SK-N-SH (cell line): Measurements from ENCODE around the gene OXA1L. TPM values are rescaled to one million over a fixed set of nuclear protein-coding genes. Genes with fewer than 3 reads are reported as not detected.

Experiments used
- CTCF ChIA-PET: fragments of 300-600, 350-600 bp; formaldehyde crosslinking; extraction: SDS; loops from one replicate; lab custom pipeline; 2021; lab: Yijun Ruan, JAX
- POLR2A ChIA-PET: fragments of 350-600 bp; sonication (Branson Sonifier 250); formaldehyde crosslinking; extraction: SDS; loops from one replicate; lab custom pipeline; 2020; ENCODE audit warnings: antibody characterized with exemption, inconsistent platforms; lab: Yijun Ruan, JAX
- DNase-seq: peaks from one replicate; pipeline ENCODE4 v3.0.0; 2012
- H2AFZ ChIP-seq: fragments of 200-600 bp; sonication (generic); 2 replicates; pipeline ENCODE4 v1.8.1; 2016; ENCODE audit warnings: antibody characterized with exemption, mild to moderate bottlenecking, low read depth
- H3F3A ChIP-seq: fragments of 200-600 bp; sonication (generic); replicated peaks from 2 replicates; pipeline ENCODE3; 2016; ENCODE audit warnings: antibody characterized with exemption, mild to moderate bottlenecking; ENCODE audit not compliant: insufficient read depth
- H3K27ac ChIP-seq, 2 experiments: fragments of 200-500 bp in 1 of 2; fragments of 200-600 bp in 1 of 2; sonication (Bioruptor generic) in 1 of 2; sonication (generic), shearing (Covaris generic) in 1 of 2; 2 replicates each; pipeline versions ENCODE4 v1.5.1 to v1.6.1; 2014 to 2016; ENCODE audit warnings: low read depth in 2 of 2, inconsistent platforms in 1 of 2, low read length in 1 of 2, mild to moderate bottlenecking in 1 of 2, mixed read lengths in 1 of 2
- H3K27me3 ChIP-seq: fragments of 200-600 bp; sonication (generic), shearing (Covaris generic); 2 replicates; pipeline ENCODE4 v1.6.1; 2016; ENCODE audit warnings: mixed run types; ENCODE audit not compliant: insufficient read depth
- H3K36me3 ChIP-seq, 2 experiments: fragments of 200-500 bp in 1 of 2; fragments of 200-600 bp in 1 of 2; sonication (Bioruptor generic) in 1 of 2; sonication (generic) in 1 of 2; replicated peaks in 1 of 2; 2 replicates each; pipeline versions ENCODE3 to v1.5.1; 2014 to 2016; ENCODE audit warnings: low read length in 1 of 2, mild to moderate bottlenecking in 1 of 2; ENCODE audit not compliant: insufficient read depth in 2 of 2, control insufficient read depth in 1 of 2
- H3K4me1 ChIP-seq, 2 experiments: fragments of 200-500 bp in 1 of 2; fragments of 200-600 bp in 1 of 2; sonication (Bioruptor generic) in 1 of 2; sonication (generic), shearing (Covaris generic) in 1 of 2; 2 replicates each; pipeline versions ENCODE4 v1.5.1 to v1.6.1; 2014 to 2016; ENCODE audit warnings: low read depth in 1 of 2, low read length in 1 of 2, mixed run types in 1 of 2; ENCODE audit not compliant: insufficient read depth in 2 of 2, control insufficient read depth in 1 of 2
- H3K4me2 ChIP-seq: fragments of 200-600 bp; sonication (generic), shearing (Covaris generic); 2 replicates; pipeline ENCODE4 v1.6.1; 2017; ENCODE audit warnings: mixed run types
- H3K4me3 ChIP-seq, 2 experiments: fragments of 200-500 bp in 1 of 2; fragments of 200-600 bp in 1 of 2; sonication (Bioruptor generic) in 1 of 2; sonication (generic), shearing (Covaris generic) in 1 of 2; 2 replicates each; pipeline versions ENCODE4 v1.5.1 to v1.8.1; 2014 to 2016; ENCODE audit warnings: low read depth in 2 of 2, inconsistent platforms in 1 of 2, low read length in 1 of 2, mild to moderate bottlenecking in 1 of 2, mixed read lengths in 1 of 2, moderate library complexity in 1 of 2
- H3K79me2 ChIP-seq: fragments of 200-600 bp; sonication (generic); 2 replicates; pipeline ENCODE4 v1.8.1; 2017; ENCODE audit warnings: mild to moderate bottlenecking; ENCODE audit not compliant: insufficient read depth
- H3K9ac ChIP-seq: fragments of 200-600 bp; sonication (generic); 2 replicates; pipeline ENCODE4 v1.6.1; 2017; ENCODE audit warnings: mixed run types
- H3K9me2 ChIP-seq: fragments of 200-600 bp; sonication (generic); 2 replicates; pipeline ENCODE4 v1.6.1; 2017; ENCODE audit warnings: mixed run types
- H3K9me3 ChIP-seq: fragments of 200-600 bp; sonication (generic); 2 replicates; pipeline ENCODE4 v1.6.1; 2017; ENCODE audit warnings: mixed run types, mild to moderate bottlenecking, moderate library complexity
- H4K20me1 ChIP-seq: fragments of 200-600 bp; sonication (generic); 2 replicates; pipeline ENCODE4 v1.6.1; 2017; ENCODE audit warnings: mild to moderate bottlenecking, mixed run types; ENCODE audit not compliant: insufficient read depth
- EP300 ChIP-seq, 2 experiments: IDR thresholded peaks; 2 replicates each; pipeline versions ENCODE4 v1.4.0 to v1.6.1; 2012; ENCODE audit warnings: borderline replicate concordance in 1 of 2, low read depth in 1 of 2, low read length in 1 of 2
- FOSL2 ChIP-seq: IDR thresholded peaks from 2 replicates; pipeline ENCODE4 v1.4.0; 2012; ENCODE audit warnings: low read depth, mild to moderate bottlenecking, moderate library complexity, borderline replicate concordance
- FOXJ3 ChIP-seq: sonication (generic); formaldehyde crosslinking; IDR thresholded peaks from 2 replicates; pipeline ENCODE4 v1.5.1; 2020; ENCODE audit warnings: mild to moderate bottlenecking, missing genetic modification reagents
- FOXM1 ChIP-seq: IDR thresholded peaks from 2 replicates; pipeline ENCODE4 v1.4.0; 2012; ENCODE audit warnings: low read depth, mild to moderate bottlenecking
- MXI1 ChIP-seq: IDR thresholded peaks from 2 replicates; pipeline ENCODE4 v1.6.1; 2012; ENCODE audit warnings: mild to moderate bottlenecking, low read depth, low read length, improper control_type of control experiment
- NFIC ChIP-seq: IDR thresholded peaks from 2 replicates; pipeline ENCODE4 v1.4.0; 2012; ENCODE audit warnings: borderline replicate concordance
- NRF1 ChIP-seq: IDR thresholded peaks from 2 replicates; pipeline ENCODE4 v1.6.1; 2012; ENCODE audit warnings: low read depth, mild to moderate bottlenecking, low read length
- POLR2AphosphoS5 ChIP-seq: IDR thresholded peaks from 2 replicates; pipeline ENCODE4 v1.6.1; 2012; ENCODE audit warnings: low read depth, low read length
- RAD21 ChIP-seq: IDR thresholded peaks from 2 replicates; pipeline ENCODE4 v1.6.1; 2012; ENCODE audit warnings: mild to moderate bottlenecking, low read length
- RCOR1 ChIP-seq: fragments of 150-350 bp; IDR thresholded peaks from 2 replicates; pipeline ENCODE4 v1.6.1; 2017; ENCODE audit warnings: antibody characterized with exemption, low read length
- RXRA ChIP-seq: IDR thresholded peaks from 2 replicates; pipeline ENCODE4 v1.4.0; 2012; ENCODE audit warnings: low read depth, mild to moderate bottlenecking, borderline replicate concordance
- TAF1 ChIP-seq: IDR thresholded peaks from 2 replicates; pipeline ENCODE4 v1.6.1; 2012; ENCODE audit warnings: low read depth, mild to moderate bottlenecking, low read length, moderate library complexity, borderline replicate concordance
- TCF12 ChIP-seq: IDR thresholded peaks from 2 replicates; pipeline ENCODE4 v1.4.0; 2012
- WGBS: methylation state at CpG from one replicate; pipeline ENCODE4 v1.1.6; 2017; ENCODE audit warnings: low lambda C conversion rate; 5-methylcytosine and 5-hydroxymethylcytosine counted together
- polyA plus RNA-seq, 3 experiments: library from polyadenylated mRNA; depleted of rRNA; stranded (reverse); fragments of >200 nt; gene quantifications; 2 replicates each; pipeline ENCODE4 v1.2.3, GENCODE V29; 2012
- TF ChIP-seq, protein P1 (sequence below): fragments of 150-350 bp; IDR thresholded peaks from 2 replicates; pipeline ENCODE4 v1.6.1; 2016; ENCODE audit warnings: mild to moderate bottlenecking, low read depth, low read length
- TF ChIP-seq, protein P2 (sequence below): IDR thresholded peaks from 2 replicates; pipeline ENCODE4 v1.4.0; 2012; ENCODE audit warnings: low read depth, borderline replicate concordance
- TF ChIP-seq, protein P3 (sequence below): IDR thresholded peaks from 2 replicates; pipeline ENCODE4 v1.4.0; 2012; ENCODE audit warnings: low read depth, borderline replicate concordance
- TF ChIP-seq, protein P4 (sequence below): fragments of 200-600 bp; sonication (generic); IDR thresholded peaks from 2 replicates; pipeline ENCODE4 v1.6.1; 2017; ENCODE audit warnings: antibody characterized with exemption, mild to moderate bottlenecking, moderate library complexity

Gene OXA1L
- polyA plus RNA-seq, 1 of the 3 experiments (the other 2 are of a cell fraction) = 119 TPM

DNA sequence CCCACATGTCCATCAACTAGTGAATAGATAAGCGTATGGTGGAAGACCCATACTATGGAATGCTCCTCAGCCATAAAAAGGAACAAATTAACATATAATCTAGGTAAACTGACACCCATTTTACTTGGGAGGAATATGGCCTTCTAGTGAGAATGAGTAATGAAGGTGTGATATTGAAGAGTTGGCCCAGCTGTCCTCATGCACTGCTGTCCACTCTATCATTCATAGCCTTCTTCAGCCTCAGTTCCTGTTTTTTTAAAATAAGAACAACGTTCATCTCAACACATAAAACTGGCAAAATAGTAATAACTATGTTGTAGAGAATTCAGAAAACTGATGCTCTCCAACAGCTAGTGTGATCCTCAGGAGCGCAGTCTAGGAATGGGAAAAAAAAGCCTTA is 26.5 kb upstream of the OXA1L start:
- POLR2A ChIA-PET = no interaction called here
- H3K9ac ChIP-seq = no peak overlapping the region

DNA sequence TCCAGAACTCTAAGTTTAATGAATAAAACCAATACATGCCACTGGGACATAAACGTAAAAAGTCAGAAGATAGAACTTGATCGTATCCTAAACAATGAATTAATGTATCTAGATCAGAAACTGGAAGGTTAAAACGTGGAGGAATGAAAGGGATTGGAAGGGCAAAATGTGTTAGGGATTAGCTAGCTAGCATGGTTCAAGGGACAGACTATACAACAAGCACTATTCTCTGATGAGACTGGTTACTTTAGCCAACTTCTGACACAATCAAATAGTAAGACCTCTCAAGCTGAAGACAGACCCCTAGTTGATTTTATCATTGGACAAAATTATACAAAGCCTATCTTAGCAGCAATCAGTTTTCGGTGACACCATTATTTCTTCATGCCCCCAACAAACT is 18.7 kb upstream of the OXA1L start:
- 13% methylated on average over 4 of the region's 4 CpGs for WGBS
- POLR2A ChIA-PET = no interaction called here

More for the DNA sequence above, 26.5 kb upstream of the OXA1L start:
- H3K36me3 ChIP-seq = no peaks in the 10 kb centered on the region
- no peak overlapping the region for H3K4me2 ChIP-seq
- CTCF ChIA-PET = no interaction called here
- no peak overlapping the region for H3K4me3 ChIP-seq
- no peak for DNase-seq
- H3K27me3 ChIP-seq = peaks cover 7% of the 10 kb centered on the region; the same call in 1 of the 2 replicates
- H3K4me1 ChIP-seq = no peaks in the 10 kb centered on the region
- WGBS = 28% methylated on average over 3 of the region's 3 CpGs
- H3K27ac ChIP-seq = no peak overlapping the region
- TF ChIP-seq, protein P1, sequence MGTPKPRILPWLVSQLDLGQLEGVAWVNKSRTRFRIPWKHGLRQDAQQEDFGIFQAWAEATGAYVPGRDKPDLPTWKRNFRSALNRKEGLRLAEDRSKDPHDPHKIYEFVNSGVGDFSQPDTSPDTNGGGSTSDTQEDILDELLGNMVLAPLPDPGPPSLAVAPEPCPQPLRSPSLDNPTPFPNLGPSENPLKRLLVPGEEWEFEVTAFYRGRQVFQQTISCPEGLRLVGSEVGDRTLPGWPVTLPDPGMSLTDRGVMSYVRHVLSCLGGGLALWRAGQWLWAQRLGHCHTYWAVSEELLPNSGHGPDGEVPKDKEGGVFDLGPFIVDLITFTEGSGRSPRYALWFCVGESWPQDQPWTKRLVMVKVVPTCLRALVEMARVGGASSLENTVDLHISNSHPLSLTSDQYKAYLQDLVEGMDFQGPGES = no peak
- TF ChIP-seq, protein P2, sequence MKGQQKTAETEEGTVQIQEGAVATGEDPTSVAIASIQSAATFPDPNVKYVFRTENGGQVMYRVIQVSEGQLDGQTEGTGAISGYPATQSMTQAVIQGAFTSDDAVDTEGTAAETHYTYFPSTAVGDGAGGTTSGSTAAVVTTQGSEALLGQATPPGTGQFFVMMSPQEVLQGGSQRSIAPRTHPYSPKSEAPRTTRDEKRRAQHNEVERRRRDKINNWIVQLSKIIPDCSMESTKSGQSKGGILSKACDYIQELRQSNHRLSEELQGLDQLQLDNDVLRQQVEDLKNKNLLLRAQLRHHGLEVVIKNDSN = no peak
- TF ChIP-seq NRF1 (no peak), POLR2AphosphoS5 (no peak), EP300 (IDR thresholded peaks at IDR 0.05; ENCODE audit: borderline replicate concordance in 1 of 2, low read depth in 1 of 2, low read length in 1 of 2) (no peak), FOXJ3 (CRISPR knock-in tag) (no peak), FOSL2 (no peak), TAF1 (no peak), RCOR1 (no peak), TCF12 (no peak), MXI1 (no peak), RAD21 (no peak)
- TF ChIP-seq, all 33 proteins: peak for 0
- Histone ChIP-seq H3K9me2 (no peaks in the 10 kb centered on the region), H3K9me3 (no peaks in the 10 kb centered on the region), H2AFZ (no peak overlapping the region), H4K20me1 (no peaks in the 10 kb centered on the region), H3K79me2 (no peaks in the 10 kb centered on the region), H3F3A (no peaks in the 10 kb centered on the region)

More for the DNA sequence above, 18.7 kb upstream of the OXA1L start:
- CTCF ChIA-PET = interaction anchor here (1.1 to 1.3 kb wide), 2 partner anchors 59 to 191 kb away, joined by 4 to 5 read pairs; no protein-coding TSS in a partner anchor
- Histone ChIP-seq H3K9me2 (no peaks in the 10 kb centered on the region), H3K27me3 (peaks cover 11% of the 10 kb centered on the region), H2AFZ (no peak overlapping the region), H3K27ac (no peak overlapping the region), H3K79me2 (no peaks in the 10 kb centered on the region), H3K9me3 (no peaks in the 10 kb centered on the region), H3K4me1 (no peaks in the 10 kb centered on the region), H3F3A (no peaks in the 10 kb centered on the region), H3K4me3 (no peak overlapping the region), H3K9ac (no peak overlapping the region), H4K20me1 (no peaks in the 10 kb centered on the region), H3K36me3 (no peaks in the 10 kb centered on the region), H3K4me2 (no peak overlapping the region)
- TF ChIP-seq, protein P3, sequence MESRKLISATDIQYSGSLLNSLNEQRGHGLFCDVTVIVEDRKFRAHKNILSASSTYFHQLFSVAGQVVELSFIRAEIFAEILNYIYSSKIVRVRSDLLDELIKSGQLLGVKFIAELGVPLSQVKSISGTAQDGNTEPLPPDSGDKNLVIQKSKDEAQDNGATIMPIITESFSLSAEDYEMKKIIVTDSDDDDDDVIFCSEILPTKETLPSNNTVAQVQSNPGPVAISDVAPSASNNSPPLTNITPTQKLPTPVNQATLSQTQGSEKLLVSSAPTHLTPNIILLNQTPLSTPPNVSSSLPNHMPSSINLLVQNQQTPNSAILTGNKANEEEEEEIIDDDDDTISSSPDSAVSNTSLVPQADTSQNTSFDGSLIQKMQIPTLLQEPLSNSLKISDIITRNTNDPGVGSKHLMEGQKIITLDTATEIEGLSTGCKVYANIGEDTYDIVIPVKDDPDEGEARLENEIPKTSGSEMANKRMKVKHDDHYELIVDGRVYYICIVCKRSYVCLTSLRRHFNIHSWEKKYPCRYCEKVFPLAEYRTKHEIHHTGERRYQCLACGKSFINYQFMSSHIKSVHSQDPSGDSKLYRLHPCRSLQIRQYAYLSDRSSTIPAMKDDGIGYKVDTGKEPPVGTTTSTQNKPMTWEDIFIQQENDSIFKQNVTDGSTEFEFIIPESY = no peak
- no peak for TF ChIP-seq TAF1
- TF ChIP-seq FOXM1 = no peak
- no peak for TF ChIP-seq NFIC
- TF ChIP-seq, protein P2 = no peak
- no peak for TF ChIP-seq RXRA
- TF ChIP-seq POLR2AphosphoS5 = no peak
- TF ChIP-seq, protein P4, sequence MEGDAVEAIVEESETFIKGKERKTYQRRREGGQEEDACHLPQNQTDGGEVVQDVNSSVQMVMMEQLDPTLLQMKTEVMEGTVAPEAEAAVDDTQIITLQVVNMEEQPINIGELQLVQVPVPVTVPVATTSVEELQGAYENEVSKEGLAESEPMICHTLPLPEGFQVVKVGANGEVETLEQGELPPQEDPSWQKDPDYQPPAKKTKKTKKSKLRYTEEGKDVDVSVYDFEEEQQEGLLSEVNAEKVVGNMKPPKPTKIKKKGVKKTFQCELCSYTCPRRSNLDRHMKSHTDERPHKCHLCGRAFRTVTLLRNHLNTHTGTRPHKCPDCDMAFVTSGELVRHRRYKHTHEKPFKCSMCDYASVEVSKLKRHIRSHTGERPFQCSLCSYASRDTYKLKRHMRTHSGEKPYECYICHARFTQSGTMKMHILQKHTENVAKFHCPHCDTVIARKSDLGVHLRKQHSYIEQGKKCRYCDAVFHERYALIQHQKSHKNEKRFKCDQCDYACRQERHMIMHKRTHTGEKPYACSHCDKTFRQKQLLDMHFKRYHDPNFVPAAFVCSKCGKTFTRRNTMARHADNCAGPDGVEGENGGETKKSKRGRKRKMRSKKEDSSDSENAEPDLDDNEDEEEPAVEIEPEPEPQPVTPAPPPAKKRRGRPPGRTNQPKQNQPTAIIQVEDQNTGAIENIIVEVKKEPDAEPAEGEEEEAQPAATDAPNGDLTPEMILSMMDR = no peak
- DNase-seq = no peak
